ENCODE results near the gene PROB1. TPM values are rescaled to one million over a fixed set of nuclear protein-coding genes. Genes with fewer than 3 reads are reported as not detected.
A peak's percentile ranks its signal among the peaks of the same experiment; 100 is the strongest.

PROB1 gene
- polyA plus RNA-seq, 1 experiment = 0.40 TPM

- TF ChIP-seq CTCF (IDR thresholded peaks at IDR 0.05; ENCODE audit: insufficient read depth, low read depth, low read length) = no peak
- DNase-seq (ENCODE audit: low read depth) = no peak
- Histone ChIP-seq H3K27me3 (ENCODE audit: control insufficient read depth, insufficient read depth, low read length) (no peaks in the 10 kb centered on the region), H3K36me3 (ENCODE audit: control insufficient read depth, insufficient read depth, low read length) (no peaks in the 10 kb centered on the region), H3K4me3 (ENCODE audit: low read depth, low read length) (peak overlapping the region; percentile 100)
- ChIA-PET POLR2A (interaction anchor here (0.6 kb wide), 1 partner anchor 263 kb away, joined by 3 read pairs; no protein-coding TSS in a partner anchor), CTCF (no interaction called here)
Measured at GRCh38 chr5:139343476-139343875, 51.4 kb downstream of the PROB1 start.

GRCh38 chr5:139342423-139342723, 52.5 kb downstream of the PROB1 start:
- no peaks in the 10 kb centered on the region for H3K36me3 ChIP-seq (ENCODE audit: control insufficient read depth, insufficient read depth, low read length)
- H3K4me3 ChIP-seq (ENCODE audit: low read depth, low read length) = peak overlapping the region; percentile 100
- CTCF ChIA-PET = interaction anchor here (0.8 to 2.7 kb wide), 6 partner anchors 11 to 61 kb away, joined by 3 to 8 read pairs (median 6); no protein-coding TSS in a partner anchor
- no peaks in the 10 kb centered on the region for H3K27me3 ChIP-seq (ENCODE audit: control insufficient read depth, insufficient read depth, low read length)
- TF ChIP-seq CTCF (IDR thresholded peaks at IDR 0.05; ENCODE audit: insufficient read depth, low read depth, low read length) = no peak
- POLR2A ChIA-PET = interaction anchor here (0.5 to 1.1 kb wide), 8 partner anchors 23 to 317 kb away, joined by 3 to 15 read pairs (median 4); partner anchors contain the start of gene MATR3
- DNase-seq (ENCODE audit: low read depth) = no peak

GRCh38 chr5:139341689-139342422, 53.0 kb downstream of the PROB1 start, which contains the start of gene PAIP2:
PAIP2 (plus strand) TSS chr5:139341854; CDS start chr5:139363785, 21,931 bp downstream.
- no peaks in the 10 kb centered on the region for H3K36me3 ChIP-seq (ENCODE audit: control insufficient read depth, insufficient read depth, low read length)
- TF ChIP-seq CTCF (IDR thresholded peaks at IDR 0.05; ENCODE audit: insufficient read depth, low read depth, low read length) = peak; percentile 90
- DNase-seq (ENCODE audit: low read depth) = peak; percentile 88
- H3K4me3 ChIP-seq (ENCODE audit: low read depth, low read length) = peak within 1 kb of the TSS; percentile 100
- H3K27me3 ChIP-seq (ENCODE audit: control insufficient read depth, insufficient read depth, low read length) = no peaks in the 10 kb centered on the region
- CTCF ChIA-PET = interaction anchor here (0.6 to 2.7 kb wide), 9 partner anchors 9 to 999 kb away, joined by 3 to 9 read pairs (median 6); no protein-coding TSS in a partner anchor
- POLR2A ChIA-PET = interaction anchor here (0.5 to 1.1 kb wide), 8 partner anchors 23 to 317 kb away, joined by 3 to 15 read pairs (median 4); partner anchors contain the start of gene MATR3

GRCh38 chr5:139341187-139341688, 53.7 kb downstream of the PROB1 start:
- POLR2A ChIA-PET = no interaction called here
- H3K27me3 ChIP-seq (ENCODE audit: control insufficient read depth, insufficient read depth, low read length) = no peaks in the 10 kb centered on the region
- no peaks in the 10 kb centered on the region for H3K36me3 ChIP-seq (ENCODE audit: control insufficient read depth, insufficient read depth, low read length)
- no peak for TF ChIP-seq CTCF (IDR thresholded peaks at IDR 0.05; ENCODE audit: insufficient read depth, low read depth, low read length)
- CTCF ChIA-PET = interaction anchor here (0.6 to 2.7 kb wide), 8 partner anchors 8 to 999 kb away, joined by 3 to 9 read pairs (median 6); no protein-coding TSS in a partner anchor
- peak overlapping the region; percentile 100 for H3K4me3 ChIP-seq (ENCODE audit: low read depth, low read length)
- no peak for DNase-seq (ENCODE audit: low read depth)

Other genes with a start within 250 kb of the PROB1 start
- 73.5 and 90.5 TPM in 2 replicates for gene SIL1, start 196.7 kb downstream of the PROB1 start, polyA plus RNA-seq (2011; rRNA removed)
- 76.5 and 97.0 TPM in 2 replicates for gene MATR3, start 101.4 kb downstream of the PROB1 start, polyA plus RNA-seq (2011; rRNA removed)
- 35.4 and 65.2 TPM in 2 replicates for gene PAIP2, start 53.2 kb downstream of the PROB1 start, polyA plus RNA-seq (2011; rRNA removed)
- gene SLC23A1, start 11.8 kb downstream of the PROB1 start, polyA plus RNA-seq (2011; rRNA removed) = not detected in 2 replicates
- gene MZB1, start 5.2 kb downstream of the PROB1 start, polyA plus RNA-seq (2011; rRNA removed) = not detected in 2 replicates
- gene SPATA24, start 9.0 kb upstream of the PROB1 start, polyA plus RNA-seq (2011; rRNA removed) = 3.4 and 4.5 TPM in 2 replicates
- gene DNAJC18, start 44.4 kb upstream of the PROB1 start, polyA plus RNA-seq (2011; rRNA removed) = 5.2 and 9.3 TPM in 2 replicates
- 0.37 and 0.38 TPM in 2 replicates for gene ECSCR, start 67.6 kb upstream of the PROB1 start, polyA plus RNA-seq (2011; rRNA removed)
- gene SMIM33, start 75.9 kb upstream of the PROB1 start, polyA plus RNA-seq (2011; rRNA removed) = not detected in 2 replicates
- gene STING1, start 87.7 kb upstream of the PROB1 start, polyA plus RNA-seq (2011; rRNA removed) = 110 and 194 TPM in 2 replicates
- 18.2 and 48.7 TPM in 2 replicates for gene UBE2D2, start 166.2 kb upstream of the PROB1 start, polyA plus RNA-seq (2011; rRNA removed)